Measurements from ENCODE around the gene HSFX3.
"Not testable (repeated sequence)": the region's sequence is repeated elsewhere in the genome, so short reads cannot be mapped to it uniquely, and the experiment has no call there.

HSFX3 gene

GRCh38 chrX:149508467-149508866 lies 41.3 kb downstream of the HSFX3 start:
- TF ChIP-seq CTCF (IDR thresholded peaks at IDR 0.05; ENCODE audit: low read depth, low read length), result no peak
- no peak overlapping the region for H3K4me3 ChIP-seq (ENCODE audit: low read depth, low read length)

GRCh38 chrX:149506349-149506748 lies 43.4 kb downstream of the HSFX3 start:
- H3K4me3 ChIP-seq (ENCODE audit: low read depth, low read length), result no peak overlapping the region
- no peak for TF ChIP-seq CTCF (IDR thresholded peaks at IDR 0.05; ENCODE audit: low read depth, low read length)

GRCh38 chrX:149505671-149506070 lies 44.1 kb downstream of the HSFX3 start:
- no peak overlapping the region for H3K4me3 ChIP-seq (ENCODE audit: low read depth, low read length)

GRCh38 chrX:149504915-149505651 lies 44.6 kb downstream of the HSFX3 start, which contains the start of gene IDS:
TSS of gene IDS (minus strand) at chrX:149505306. CDS start at chrX:149505137, 169 bp downstream.
- peak within 1 kb of the TSS; percentile 60 for H3K4me3 ChIP-seq (ENCODE audit: low read depth, low read length)
- TF ChIP-seq CTCF (IDR thresholded peaks at IDR 0.05; ENCODE audit: low read depth, low read length), result no peak

More at GRCh38 chrX:149505671-149506070, 44.1 kb downstream of the HSFX3 start:
- TF ChIP-seq CTCF (IDR thresholded peaks at IDR 0.05; ENCODE audit: low read depth, low read length), result no peak

- TF ChIP-seq CTCF (IDR thresholded peaks at IDR 0.05; ENCODE audit: low read depth, low read length), result no peak
These were observed 45.4 kb downstream of the HSFX3 start for GRCh38 chrX:149504226-149504914.

GRCh38 chrX:149503446-149503845 lies 46.3 kb downstream of the HSFX3 start:
- not testable (repeated sequence) for H3K4me3 ChIP-seq (ENCODE audit: low read depth, low read length)

More at GRCh38 chrX:149504226-149504914, 45.4 kb downstream of the HSFX3 start:
- H3K4me3 ChIP-seq (ENCODE audit: low read depth, low read length), result peak overlapping the region; percentile 60

GRCh38 chrX:149502923-149503322 lies 46.8 kb downstream of the HSFX3 start:
- not testable (repeated sequence) for H3K4me3 ChIP-seq (ENCODE audit: low read depth, low read length)

GRCh38 chrX:149499766-149500165 lies 50.0 kb downstream of the HSFX3 start:
- no peak for TF ChIP-seq CTCF (IDR thresholded peaks at IDR 0.05; ENCODE audit: low read depth, low read length)
- H3K4me3 ChIP-seq (ENCODE audit: low read depth, low read length), result no peak overlapping the region
